HAP-1 (cell line): ENCODE measurements around the gene CALML5.

Source experiments
- DNase-seq, 2 experiments: peaks; one replicate each; pipeline ENCODE4 v3.0.0-alpha.2; 2016 to 2020; ENCODE audit warnings: low spot score in 2 of 2
- H3K27me3 ChIP-seq: fragments of 250-450 bp; sonication (Bioruptor Pico); 2 replicates; pipeline ENCODE4 v1.5.1; 2020; ENCODE audit warnings: low read depth, mild to moderate bottlenecking, moderate library complexity
- H3K36me3 ChIP-seq: fragments of 250-450 bp; sonication (Bioruptor Pico); replicated peaks from 2 replicates; pipeline ENCODE4 v1.5.1; 2020; ENCODE audit warnings: mild to moderate bottlenecking
- H3K4me1 ChIP-seq: fragments of 250-450 bp; sonication (Bioruptor Pico); 2 replicates; pipeline ENCODE4 v1.5.1; 2020; ENCODE audit warnings: mild to moderate bottlenecking
- H3K4me3 ChIP-seq: fragments of 250-450 bp; sonication (Bioruptor Pico); 2 replicates; pipeline ENCODE4 v1.5.1; 2020; ENCODE audit warnings: mild to moderate bottlenecking, moderate library complexity
- H3K9me3 ChIP-seq: fragments of 250-450 bp; sonication (Bioruptor Pico); 2 replicates; pipeline ENCODE4 v1.5.1; 2020; ENCODE audit warnings: mild to moderate bottlenecking, moderate library complexity
- in situ Hi-C: fragments of 300-500 bp; cut with MboI; formaldehyde crosslinking; loops from 3 replicates; pipeline ENCODE4 v1.14.3; 2020; ENCODE audit warnings: low sequenced_read_pairs, inconsistent platforms, mixed read lengths

The CALML5 gene

GRCh38 chr10:5506751-5507648 lies 7.6 kb upstream of the CALML5 start:
- no peak for DNase-seq
- in situ Hi-C loops, result no loop called here
- Histone ChIP-seq H3K27me3 (peaks cover 5% of the 10 kb centered on the region), H3K4me3 (no peak overlapping the region), H3K36me3 (no peaks in the 10 kb centered on the region), H3K4me1 (no peaks in the 10 kb centered on the region), H3K9me3 (no peaks in the 10 kb centered on the region)

DNA sequence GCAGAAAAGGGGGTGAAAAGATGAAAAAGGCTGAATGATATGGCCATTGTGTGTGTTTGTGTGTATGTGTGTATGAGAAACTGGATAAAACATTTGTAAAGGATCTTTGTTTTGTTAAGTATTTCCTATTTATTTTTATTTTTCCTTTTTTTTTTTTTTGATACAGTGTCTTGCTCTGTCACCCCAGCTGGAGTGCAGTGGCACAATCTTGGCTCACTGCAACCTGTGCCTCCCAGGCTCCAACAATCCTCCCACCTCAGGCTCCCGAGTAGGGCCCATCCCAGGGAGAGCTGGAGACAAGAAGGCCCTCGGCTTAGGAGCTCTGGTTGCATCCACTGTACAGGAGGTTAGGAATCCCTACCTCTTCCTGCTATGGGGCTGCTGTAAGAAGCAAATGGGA lies 6.9 kb upstream of the CALML5 start:
- Histone ChIP-seq H3K9me3 (no peaks in the 10 kb centered on the region), H3K36me3 (no peaks in the 10 kb centered on the region), H3K4me1 (no peaks in the 10 kb centered on the region), H3K27me3 (peaks cover 11% of the 10 kb centered on the region), H3K4me3 (no peak overlapping the region)
- DNase-seq, result no peak
- in situ Hi-C loops, result no loop called here

DNA sequence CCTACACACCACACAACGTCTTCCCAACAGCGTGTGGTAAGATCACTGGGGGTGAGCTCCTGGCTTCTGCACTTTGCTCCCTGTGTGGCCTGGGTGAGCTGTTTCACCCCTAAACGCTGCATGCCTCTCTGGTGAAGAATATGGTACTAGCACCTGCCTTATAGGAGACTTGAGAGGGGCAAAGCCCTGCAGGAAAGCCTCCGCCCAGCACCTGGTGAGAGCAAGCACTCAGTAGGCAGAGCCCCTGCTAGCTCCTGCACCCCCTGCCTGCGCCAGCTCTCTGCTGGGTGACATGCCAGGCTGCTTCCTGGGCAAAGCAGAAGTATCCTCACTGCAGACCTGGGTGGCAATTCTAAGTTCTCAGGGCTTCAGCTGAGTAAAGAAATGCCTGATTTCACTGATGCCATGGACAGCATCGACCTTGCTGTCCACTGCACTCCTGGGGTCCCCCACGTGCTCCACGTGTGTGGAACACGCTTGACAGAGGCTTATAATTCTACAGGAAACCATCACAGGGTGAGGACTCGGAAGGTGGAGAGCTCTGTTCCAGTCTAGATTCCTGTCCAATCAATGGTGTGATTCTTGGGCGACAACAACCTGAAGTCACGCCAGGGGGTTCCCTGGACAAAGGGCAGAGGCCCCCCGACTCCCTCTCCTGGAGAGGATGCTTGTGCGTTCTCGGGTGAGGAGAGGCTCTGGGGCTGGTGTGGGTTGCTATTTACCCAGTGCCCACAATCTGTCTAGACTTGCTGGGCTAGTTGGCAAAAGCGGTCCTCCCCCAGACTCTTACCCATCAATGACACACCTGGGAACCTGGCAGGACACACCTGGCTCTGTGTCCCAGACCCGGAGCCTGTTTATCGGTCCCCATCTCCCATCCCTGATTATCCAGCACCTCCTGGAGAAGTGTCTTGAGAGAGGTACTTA lies 5.0 kb upstream of the CALML5 start:
- peaks cover 19% of the 10 kb centered on the region for H3K27me3 ChIP-seq
- no peak for DNase-seq
- H3K4me3 ChIP-seq, result no peak overlapping the region
- H3K36me3 ChIP-seq, result no peaks in the 10 kb centered on the region
- no peaks in the 10 kb centered on the region for H3K4me1 ChIP-seq
- no peaks in the 10 kb centered on the region for H3K9me3 ChIP-seq
- in situ Hi-C loops, result no loop called here

DNA sequence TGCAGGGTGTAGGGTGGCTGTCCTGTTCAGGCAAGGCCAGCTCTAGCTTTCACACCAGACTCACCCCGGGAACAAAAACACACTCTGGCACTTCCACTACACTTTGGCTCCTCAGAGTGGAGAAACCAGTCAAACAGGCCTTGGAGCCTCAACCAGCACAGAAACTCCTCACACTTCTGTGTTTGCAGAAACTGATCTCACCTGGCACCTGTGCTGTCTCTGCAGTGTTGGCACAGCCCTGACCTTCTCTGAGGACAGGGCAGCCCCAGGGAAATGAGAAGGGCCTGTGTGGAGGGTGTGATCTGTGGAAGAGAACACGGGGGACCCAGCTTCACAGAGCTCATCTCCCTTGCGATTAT lies 4.1 kb upstream of the CALML5 start:
- DNase-seq, result no peak
- no peak overlapping the region for H3K4me3 ChIP-seq
- no peaks in the 10 kb centered on the region for H3K4me1 ChIP-seq
- H3K27me3 ChIP-seq, result peaks cover 19% of the 10 kb centered on the region
- in situ Hi-C loops, result no loop called here
- no peaks in the 10 kb centered on the region for H3K9me3 ChIP-seq
- H3K36me3 ChIP-seq, result no peaks in the 10 kb centered on the region

DNA sequence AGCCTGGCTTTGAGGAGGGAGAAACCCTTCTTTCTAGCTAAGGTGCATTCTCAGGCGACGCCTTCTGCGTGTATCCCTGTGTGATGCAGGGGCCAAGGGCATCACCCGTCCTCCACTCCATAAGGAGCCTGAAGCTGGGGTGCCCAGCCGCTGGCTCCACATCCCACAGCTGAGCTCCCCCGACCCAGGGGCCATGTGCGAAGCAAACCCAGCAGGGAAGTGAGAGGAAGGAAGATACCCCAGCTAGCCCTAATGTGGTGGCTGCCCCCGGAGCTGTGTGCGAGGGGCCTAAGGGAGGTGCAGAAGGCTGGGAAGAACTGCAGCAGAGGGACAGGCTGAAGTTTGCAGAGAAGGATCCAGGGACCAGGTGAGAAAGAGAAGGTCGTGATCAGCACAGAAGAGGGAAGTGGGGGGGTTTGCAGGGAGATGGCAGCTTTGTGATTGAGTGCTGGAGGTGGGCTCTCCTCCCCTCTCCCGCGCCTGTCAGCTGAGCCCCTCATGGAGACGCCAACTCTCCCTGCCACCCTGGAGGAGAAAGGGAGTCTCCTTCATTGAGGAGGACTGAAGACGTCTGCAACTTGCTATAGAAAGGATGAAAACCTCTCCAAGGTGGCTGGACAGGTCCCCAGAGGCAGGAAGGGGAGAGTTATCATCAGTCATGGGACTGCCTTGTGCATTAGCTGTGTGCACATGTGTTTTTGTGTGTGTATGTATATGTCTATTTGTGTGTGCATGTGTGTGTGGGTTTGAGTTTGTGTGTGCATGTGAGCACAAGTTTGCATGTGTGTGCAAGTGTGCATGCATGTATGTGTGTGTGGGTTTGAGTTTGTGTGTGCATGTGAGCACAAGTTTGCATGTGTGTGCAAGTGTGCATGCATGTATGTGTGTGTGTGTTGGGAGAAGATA lies 3.5 kb upstream of the CALML5 start:
- Histone ChIP-seq H3K36me3 (no peaks in the 10 kb centered on the region), H3K9me3 (no peaks in the 10 kb centered on the region), H3K4me1 (no peaks in the 10 kb centered on the region), H3K4me3 (no peak overlapping the region), H3K27me3 (peaks cover 19% of the 10 kb centered on the region)
- no peak for DNase-seq
- in situ Hi-C loops, result no loop called here

DNA sequence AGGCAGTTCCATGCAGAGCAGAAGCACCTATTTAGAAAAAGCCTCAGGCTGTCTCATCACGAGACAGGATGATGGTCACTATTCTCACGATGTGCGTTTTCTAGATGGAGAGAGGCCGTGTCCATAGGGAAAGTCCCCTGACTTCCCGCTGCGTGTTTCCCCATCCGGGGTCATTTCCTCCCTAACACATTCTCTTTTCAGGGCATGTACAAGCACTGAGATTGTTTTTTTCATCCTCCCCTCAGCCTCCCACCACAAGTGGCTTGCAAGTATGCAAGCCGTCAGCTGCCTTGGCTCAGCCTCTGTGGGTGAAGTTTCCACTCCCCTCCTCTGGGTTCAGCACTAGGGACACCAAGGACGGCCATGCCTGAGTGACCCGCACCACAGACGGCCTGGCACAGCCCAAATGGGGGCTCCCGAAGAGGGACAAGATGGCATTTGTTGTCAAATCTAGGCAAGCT lies 2.7 kb upstream of the CALML5 start:
- Histone ChIP-seq H3K9me3 (no peaks in the 10 kb centered on the region), H3K4me3 (no peak overlapping the region), H3K36me3 (no peaks in the 10 kb centered on the region), H3K4me1 (no peaks in the 10 kb centered on the region), H3K27me3 (peaks cover 19% of the 10 kb centered on the region)
- no peak for DNase-seq
- in situ Hi-C loops, result no loop called here

- no peaks in the 10 kb centered on the region for H3K36me3 ChIP-seq
- DNase-seq, result no peak
- no peaks in the 10 kb centered on the region for H3K4me1 ChIP-seq
- peaks cover 19% of the 10 kb centered on the region for H3K27me3 ChIP-seq
- in situ Hi-C loops, result no loop called here
- no peaks in the 10 kb centered on the region for H3K9me3 ChIP-seq
- H3K4me3 ChIP-seq, result no peak overlapping the region
Observed at GRCh38 chr10:5500910-5501309, 1.5 kb upstream of the CALML5 start.

DNA sequence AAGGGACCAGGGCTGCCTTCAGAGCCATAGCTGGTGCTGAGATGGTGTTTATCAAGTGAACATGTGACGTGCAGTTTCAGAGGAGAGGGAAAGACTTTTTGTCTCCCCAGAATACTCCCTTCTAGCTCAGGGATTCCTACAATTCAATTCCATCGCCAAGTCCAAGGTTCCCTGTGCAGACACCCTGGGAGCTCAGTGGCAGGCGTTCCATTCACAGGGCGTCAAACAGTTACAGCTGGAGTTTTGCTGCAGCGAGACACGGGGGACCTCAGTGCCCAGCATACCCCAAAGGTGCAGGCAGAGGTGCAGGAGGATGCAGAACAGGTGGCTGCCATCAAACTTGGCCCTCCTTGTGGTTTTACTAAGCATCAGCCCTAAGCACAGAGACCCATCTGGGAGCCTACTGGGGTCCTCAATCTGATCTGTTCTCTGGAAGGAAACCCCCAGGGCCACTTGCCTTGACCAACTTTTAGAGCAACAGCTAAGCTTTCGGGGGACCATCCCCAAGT lies 846 bp upstream of the CALML5 start:
- Histone ChIP-seq H3K4me3 (no peak overlapping the region), H3K36me3 (no peaks in the 10 kb centered on the region), H3K9me3 (no peaks in the 10 kb centered on the region), H3K4me1 (no peaks in the 10 kb centered on the region), H3K27me3 (peaks cover 19% of the 10 kb centered on the region)
- DNase-seq, result no peak
- in situ Hi-C loops, result no loop called here

DNA sequence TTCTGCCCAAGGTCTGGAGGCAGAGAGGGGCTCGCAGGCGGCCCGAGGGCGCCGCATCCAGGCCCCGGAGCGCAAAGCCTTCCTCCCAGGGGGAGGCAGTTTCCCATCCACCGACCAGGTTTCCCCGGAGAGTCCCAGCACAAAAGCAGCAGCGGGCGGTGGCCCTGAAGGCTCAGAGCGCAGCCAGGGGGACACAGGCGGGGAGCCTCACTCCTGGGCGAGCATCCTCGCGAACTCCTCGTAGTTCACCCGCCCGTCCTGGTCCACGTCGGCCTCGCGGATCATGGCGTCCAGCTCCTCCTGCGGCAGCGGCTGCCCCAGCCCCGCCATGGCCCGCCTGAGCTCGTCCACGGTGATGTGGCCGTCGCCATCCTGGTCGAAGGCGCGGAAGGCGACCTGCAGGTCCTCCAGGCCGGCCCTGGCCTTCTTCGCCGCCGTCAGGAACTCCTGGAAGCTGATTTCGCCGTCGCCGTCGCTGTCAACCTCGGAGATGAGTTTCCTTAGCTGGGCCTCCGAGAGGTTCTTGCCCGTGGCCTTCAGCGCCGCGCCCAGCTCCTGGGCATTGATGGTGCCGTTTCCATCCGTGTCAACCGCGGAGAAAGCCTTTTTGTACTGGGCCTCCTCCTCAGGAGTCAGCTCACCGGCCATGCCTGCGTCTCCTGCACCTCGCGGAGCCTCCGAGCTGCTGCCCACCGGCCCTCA lies 428 bp downstream of the CALML5 start:
- no peaks in the 10 kb centered on the region for H3K4me1 ChIP-seq
- peaks cover 17% of the 10 kb centered on the region for H3K27me3 ChIP-seq
- no peaks in the 10 kb centered on the region for H3K9me3 ChIP-seq
- in situ Hi-C loops, result no loop called here
- H3K36me3 ChIP-seq, result no peaks in the 10 kb centered on the region
- no peak overlapping the region for H3K4me3 ChIP-seq
- no peak for DNase-seq

GRCh38 chr10:5497948-5498730 lies 1.2 kb downstream of the CALML5 start:
- Histone ChIP-seq H3K4me1 (no peaks in the 10 kb centered on the region), H3K36me3 (no peaks in the 10 kb centered on the region), H3K4me3 (no peak overlapping the region), H3K27me3 (peaks cover 17% of the 10 kb centered on the region), H3K9me3 (no peaks in the 10 kb centered on the region)
- DNase-seq, result no peak
- in situ Hi-C loops, result no loop called here

DNA sequence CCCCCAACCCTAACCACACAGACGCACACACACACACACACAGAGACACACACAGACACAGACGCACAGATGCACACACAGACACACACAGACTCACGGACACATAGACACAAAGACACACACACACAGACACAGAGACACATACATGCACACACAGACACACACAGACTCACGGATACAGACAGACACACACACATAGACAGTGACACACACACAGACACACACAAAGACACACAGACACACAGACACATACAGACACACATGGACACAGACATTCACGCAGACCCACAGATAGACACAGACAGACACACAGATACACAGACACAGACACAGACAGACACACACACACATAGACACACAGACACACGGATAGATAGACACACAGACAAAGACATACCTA lies 2.1 kb downstream of the CALML5 start:
- H3K4me1 ChIP-seq, result no peaks in the 10 kb centered on the region
- no peak overlapping the region for H3K4me3 ChIP-seq
- H3K27me3 ChIP-seq, result peaks cover 17% of the 10 kb centered on the region
- DNase-seq, result no peak
- in situ Hi-C loops, result no loop called here
- H3K9me3 ChIP-seq, result no peaks in the 10 kb centered on the region
- no peaks in the 10 kb centered on the region for H3K36me3 ChIP-seq
